ENCODE measurements around the gene STUB1. TPM values are rescaled to one million over a fixed set of nuclear protein-coding genes. Genes with fewer than 3 reads are reported as not detected.

The STUB1 gene
- total RNA-seq, 6 experiments from 2014 or later, result 37.3 to 69.6 (median 54.3) TPM

DNA sequence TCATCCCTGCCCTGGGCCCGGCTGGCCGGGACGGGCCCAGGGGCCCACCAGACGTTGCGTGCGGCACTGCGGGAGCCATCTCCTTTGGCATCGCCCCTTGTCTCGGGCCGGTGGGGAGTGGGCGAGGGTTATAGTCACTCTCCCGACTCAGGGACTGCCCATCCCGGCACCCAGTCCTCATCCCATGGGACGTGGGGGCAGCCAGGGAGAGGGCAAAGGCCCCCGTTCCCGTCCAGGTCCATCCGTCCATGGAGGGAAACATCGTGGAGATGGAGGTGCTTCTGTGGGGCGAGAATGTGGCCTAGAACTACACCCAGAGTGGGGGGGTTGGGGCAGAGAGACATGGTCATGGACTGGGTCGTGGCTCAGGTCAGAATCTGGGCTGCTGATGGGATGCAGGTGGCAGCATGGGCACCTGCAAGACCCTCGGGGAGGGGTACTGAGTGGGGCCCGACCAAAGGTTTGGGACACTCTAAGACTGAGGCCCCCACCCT lies 33.5 kb upstream of the STUB1 start:
- Histone ChIP-seq H3K9me3 (no peaks in the 10 kb centered on the region), H3K4me1 (peaks cover 0 to 50% (median 17%) of the 10 kb centered on the region in 4 donors), H3K27ac (peak overlapping the region in 2 of 3 donors; percentile 86 to 94), H3K36me3 (no peaks in the 10 kb centered on the region), H3K4me3 (peak overlapping the region in 2 of 3 donors; percentile 72 to 88), H3K27me3 (no peaks in the 10 kb centered on the region)
- intact Hi-C loops (cut with DNase I), result no loop called here
- TF ChIP-seq POLR2A (IDR thresholded peaks at IDR 0.05), result no peak
- TF ChIP-seq, protein P1, sequence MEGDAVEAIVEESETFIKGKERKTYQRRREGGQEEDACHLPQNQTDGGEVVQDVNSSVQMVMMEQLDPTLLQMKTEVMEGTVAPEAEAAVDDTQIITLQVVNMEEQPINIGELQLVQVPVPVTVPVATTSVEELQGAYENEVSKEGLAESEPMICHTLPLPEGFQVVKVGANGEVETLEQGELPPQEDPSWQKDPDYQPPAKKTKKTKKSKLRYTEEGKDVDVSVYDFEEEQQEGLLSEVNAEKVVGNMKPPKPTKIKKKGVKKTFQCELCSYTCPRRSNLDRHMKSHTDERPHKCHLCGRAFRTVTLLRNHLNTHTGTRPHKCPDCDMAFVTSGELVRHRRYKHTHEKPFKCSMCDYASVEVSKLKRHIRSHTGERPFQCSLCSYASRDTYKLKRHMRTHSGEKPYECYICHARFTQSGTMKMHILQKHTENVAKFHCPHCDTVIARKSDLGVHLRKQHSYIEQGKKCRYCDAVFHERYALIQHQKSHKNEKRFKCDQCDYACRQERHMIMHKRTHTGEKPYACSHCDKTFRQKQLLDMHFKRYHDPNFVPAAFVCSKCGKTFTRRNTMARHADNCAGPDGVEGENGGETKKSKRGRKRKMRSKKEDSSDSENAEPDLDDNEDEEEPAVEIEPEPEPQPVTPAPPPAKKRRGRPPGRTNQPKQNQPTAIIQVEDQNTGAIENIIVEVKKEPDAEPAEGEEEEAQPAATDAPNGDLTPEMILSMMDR (IDR thresholded peaks at IDR 0.05), result no peak
- ATAC-seq (no peak), DNase-seq (no peak)
- WGBS (ENCODE audit: insufficient coverage, low coverage, low lambda C conversion rate, missing lambda C conversion rate), result 43% methylated on average over 8 of the region's 22 CpGs

DNA sequence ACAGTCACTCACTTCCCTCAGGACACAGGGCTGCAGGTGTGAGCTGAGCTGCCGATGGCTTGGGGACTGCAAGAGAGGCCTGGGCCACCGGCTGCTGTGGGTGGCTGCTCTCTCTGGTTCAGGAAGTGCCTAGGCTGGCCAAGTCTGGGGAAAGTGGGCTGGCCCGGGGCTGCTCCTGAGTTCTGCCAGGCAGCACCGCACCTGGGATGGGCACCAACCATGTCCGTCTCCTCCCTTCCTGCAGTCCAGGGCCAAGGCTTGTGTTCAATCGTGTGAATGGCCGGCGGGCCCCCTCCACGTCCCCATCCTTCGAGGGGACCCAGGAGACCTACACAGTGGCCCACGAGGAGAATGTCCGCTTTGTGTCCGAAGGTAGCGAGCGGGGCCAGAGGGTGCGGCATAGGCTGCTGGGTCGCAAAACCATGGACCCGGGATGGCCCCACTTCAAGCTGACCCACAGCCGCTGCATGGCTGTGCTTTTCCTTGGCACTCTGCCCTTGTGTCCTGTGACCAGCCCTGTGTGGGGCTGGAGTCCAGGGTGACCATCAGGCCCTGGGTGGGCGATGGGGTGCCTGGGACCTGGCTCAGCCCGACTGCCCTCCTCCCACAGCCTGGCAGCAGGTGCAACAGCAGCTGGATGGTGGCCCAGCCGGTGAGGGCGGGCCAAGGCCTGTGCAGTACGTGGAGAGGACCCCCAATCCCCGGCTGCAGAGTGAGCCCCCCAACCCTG lies 32.9 kb upstream of the STUB1 start:
- no peaks in the 10 kb centered on the region for H3K9me3 ChIP-seq
- H3K27me3 ChIP-seq, result no peaks in the 10 kb centered on the region
- peak; percentile 17 to 46 (median 36) for ATAC-seq
- 21% methylated on average over 8 of the region's 25 CpGs for WGBS (ENCODE audit: insufficient coverage, low coverage, low lambda C conversion rate, missing lambda C conversion rate)
- TF ChIP-seq, protein P1 (IDR thresholded peaks at IDR 0.05), result no peak
- TF ChIP-seq POLR2A (IDR thresholded peaks at IDR 0.05), result peak; percentile 33
- no peaks in the 10 kb centered on the region for H3K36me3 ChIP-seq
- H3K27ac ChIP-seq, result peak overlapping the region in 2 of 3 donors; percentile 86 to 94
- H3K4me1 ChIP-seq, result peaks cover 0 to 50% (median 17%) of the 10 kb centered on the region in 4 donors
- H3K4me3 ChIP-seq, result peak overlapping the region in 2 of 3 donors; percentile 72 to 88
- peak; percentile 67 to 88 (median 85) for DNase-seq
- intact Hi-C loops (cut with DNase I), result no loop called here

DNA sequence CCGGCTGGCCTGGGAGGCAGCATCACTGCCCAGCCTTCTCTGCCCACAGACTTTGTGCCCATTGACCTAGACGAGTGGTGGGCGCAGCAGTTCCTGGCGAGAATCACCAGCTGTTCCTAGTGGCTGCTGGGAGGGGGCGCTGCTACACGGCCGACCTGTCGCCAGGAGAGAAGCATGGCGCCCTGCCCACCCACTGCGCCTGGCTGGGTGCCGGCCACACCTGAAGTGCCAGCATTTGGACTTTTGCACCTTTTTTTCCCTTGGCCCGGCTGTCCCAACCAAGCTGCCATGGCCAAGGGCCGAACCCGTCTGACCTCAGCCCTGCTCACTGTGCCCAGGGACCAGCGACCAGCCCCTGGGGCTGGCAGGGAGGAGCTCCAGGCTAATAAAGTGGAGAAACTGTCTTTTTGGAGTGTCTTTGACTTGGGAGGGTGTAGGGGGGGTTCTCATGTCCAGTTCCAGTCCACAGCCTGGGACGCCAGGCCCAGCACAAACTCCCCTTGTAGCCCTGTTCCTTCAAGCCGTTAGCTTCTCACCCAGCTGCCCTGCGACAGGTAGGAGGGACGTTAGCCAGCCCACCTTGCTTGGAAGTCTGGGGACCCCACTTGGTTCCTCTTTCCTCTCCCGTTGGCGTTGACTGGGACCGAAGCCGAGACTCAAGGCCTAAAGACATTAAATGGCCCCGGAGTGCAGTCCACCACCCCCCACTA lies 32.0 kb upstream of the STUB1 start:
- TF ChIP-seq POLR2A (IDR thresholded peaks at IDR 0.05), result peak; percentile 32
- TF ChIP-seq, protein P1 (IDR thresholded peaks at IDR 0.05), result peak; percentile 45 to 69 (median 62)
- Histone ChIP-seq H3K27me3 (no peaks in the 10 kb centered on the region), H3K4me1 (peaks cover 0 to 45% (median 17%) of the 10 kb centered on the region in 4 donors), H3K27ac (peak overlapping the region; percentile 86 to 94 (median 89)), H3K36me3 (no peaks in the 10 kb centered on the region), H3K9me3 (no peaks in the 10 kb centered on the region), H3K4me3 (peak overlapping the region; percentile 46 to 88 (median 72))
- DNase-seq, result peak; percentile 84 to 95 (median 95)
- ATAC-seq, result peak; percentile 49 to 65 (median 62)
- intact Hi-C loops (cut with DNase I), result no loop called here
- 14% methylated on average over 10 of the region's 24 CpGs for WGBS (ENCODE audit: insufficient coverage, low coverage, low lambda C conversion rate, missing lambda C conversion rate)

DNA sequence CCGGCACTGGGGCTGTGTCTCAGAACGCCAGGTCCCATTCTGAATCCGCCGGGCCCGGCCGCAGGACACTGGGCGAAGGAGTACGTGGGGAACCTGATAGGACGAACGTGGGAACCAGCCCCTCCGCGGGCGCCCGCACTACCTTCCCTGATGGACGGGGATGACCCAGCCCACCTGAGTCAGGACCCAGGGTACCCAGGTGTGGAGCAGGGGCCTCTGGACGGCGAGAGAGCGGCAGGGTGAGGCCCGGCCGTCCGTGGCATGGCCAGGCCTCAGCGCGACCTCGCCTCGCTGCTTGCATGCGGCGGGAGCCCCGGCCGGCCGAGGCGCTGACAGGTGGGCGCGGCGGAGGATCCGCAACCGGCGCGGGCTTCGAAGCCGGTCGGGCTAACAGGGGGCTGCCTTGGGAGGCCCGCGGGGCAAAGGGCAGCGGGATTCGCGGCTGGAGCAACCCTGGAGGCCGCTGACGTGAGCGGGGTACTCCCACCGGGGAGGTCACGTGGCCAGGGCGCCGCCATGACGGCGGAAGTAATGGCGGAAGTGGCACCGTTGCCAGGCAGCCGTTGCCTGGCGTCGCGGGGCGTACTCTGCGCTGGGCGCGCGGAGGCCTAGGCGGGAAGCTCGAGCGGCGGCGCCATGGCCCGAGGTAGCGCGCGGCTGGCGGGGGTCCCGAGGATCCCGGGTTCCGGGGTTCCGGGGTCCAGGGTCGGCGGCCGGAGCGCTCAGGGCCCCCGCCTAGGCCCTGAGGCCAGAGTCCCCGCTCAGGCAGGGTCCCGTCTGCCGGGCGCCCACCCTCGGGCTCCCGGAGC lies 31.2 kb upstream of the STUB1 start, which contains the start of gene WDR90:
WDR90 (plus strand) TSS at position 585 of the 809 bp plus-strand sequence; CDS start at position 637, 52 bp downstream.
- WGBS (ENCODE audit: insufficient coverage, low coverage, low lambda C conversion rate, missing lambda C conversion rate), result 0% methylated on average over 2 of the region's 91 CpGs
- Histone ChIP-seq H3K27me3 (no peaks in the 10 kb centered on the region), H3K27ac (peak within 1 kb of the TSS; percentile 86 to 94 (median 89)), H3K9me3 (no peaks in the 10 kb centered on the region), H3K4me3 (peak within 1 kb of the TSS; percentile 46 to 88 (median 72)), H3K4me1 (peaks cover 0 to 38% (median 17%) of the 10 kb centered on the region in 4 donors), H3K36me3 (no peaks in the 10 kb centered on the region)
- intact Hi-C loops (cut with DNase I), result no loop called here
- ATAC-seq (peak; percentile 56 to 61 (median 58)), DNase-seq (peak; percentile 95 to 97 (median 97))
- peak; percentile 77 for TF ChIP-seq POLR2A (IDR thresholded peaks at IDR 0.05)
- TF ChIP-seq, protein P1 (IDR thresholded peaks at IDR 0.05), result no peak

Data from right lobe of liver (tissue), 6 donors.